RWPE1 (cell line): ENCODE results near the gene GRB7.

Experiments used
- CTCF ChIA-PET: fragments of 350-600 bp; sonication (Branson Sonifier 250); formaldehyde crosslinking; extraction: SDS; loops from one replicate; lab custom pipeline; 2021; lab: Yijun Ruan, JAX
- POLR2A ChIA-PET: fragments of 400-600 bp; formaldehyde crosslinking; extraction: SDS; loops from one replicate; lab custom pipeline; 2020; ENCODE audit warnings: antibody characterized with exemption; ENCODE audit not compliant: low non-redundant PET; lab: Yijun Ruan, JAX
- DNase-seq: peaks from one replicate; pipeline ENCODE4 v3.0.0; 2012; ENCODE audit warnings: low spot score
- H3K27ac ChIP-seq: fragments of 450-650 bp; 2 replicates; pipeline ENCODE4 v1.5.1; 2017
- TF ChIP-seq, protein P1 (sequence below): fragments of 450-650 bp; conservative IDR thresholded peaks from 2 replicates; pipeline ENCODE4 v1.5.1; 2017; ENCODE audit warnings: low read depth, mild to moderate bottlenecking

The GRB7 gene

GRCh38 chr17:39765175-39765574 is 27.4 kb downstream of the GRB7 start:
- POLR2A ChIA-PET = no interaction called here
- no peak for DNase-seq
- H3K27ac ChIP-seq = no peak overlapping the region
- TF ChIP-seq, protein P1, sequence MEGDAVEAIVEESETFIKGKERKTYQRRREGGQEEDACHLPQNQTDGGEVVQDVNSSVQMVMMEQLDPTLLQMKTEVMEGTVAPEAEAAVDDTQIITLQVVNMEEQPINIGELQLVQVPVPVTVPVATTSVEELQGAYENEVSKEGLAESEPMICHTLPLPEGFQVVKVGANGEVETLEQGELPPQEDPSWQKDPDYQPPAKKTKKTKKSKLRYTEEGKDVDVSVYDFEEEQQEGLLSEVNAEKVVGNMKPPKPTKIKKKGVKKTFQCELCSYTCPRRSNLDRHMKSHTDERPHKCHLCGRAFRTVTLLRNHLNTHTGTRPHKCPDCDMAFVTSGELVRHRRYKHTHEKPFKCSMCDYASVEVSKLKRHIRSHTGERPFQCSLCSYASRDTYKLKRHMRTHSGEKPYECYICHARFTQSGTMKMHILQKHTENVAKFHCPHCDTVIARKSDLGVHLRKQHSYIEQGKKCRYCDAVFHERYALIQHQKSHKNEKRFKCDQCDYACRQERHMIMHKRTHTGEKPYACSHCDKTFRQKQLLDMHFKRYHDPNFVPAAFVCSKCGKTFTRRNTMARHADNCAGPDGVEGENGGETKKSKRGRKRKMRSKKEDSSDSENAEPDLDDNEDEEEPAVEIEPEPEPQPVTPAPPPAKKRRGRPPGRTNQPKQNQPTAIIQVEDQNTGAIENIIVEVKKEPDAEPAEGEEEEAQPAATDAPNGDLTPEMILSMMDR = no peak
- CTCF ChIA-PET = interaction anchor here (0.7 kb wide), 1 partner anchor 136 kb away, joined by 4 read pairs; no protein-coding TSS in a partner anchor

GRCh38 chr17:39765766-39766165 is 28.0 kb downstream of the GRB7 start:
- ChIA-PET CTCF (interaction anchor here (0.7 kb wide), 1 partner anchor 136 kb away, joined by 4 read pairs; no protein-coding TSS in a partner anchor), POLR2A (no interaction called here)
- DNase-seq = no peak
- TF ChIP-seq, protein P1 = no peak
- H3K27ac ChIP-seq = no peak overlapping the region

DNA sequence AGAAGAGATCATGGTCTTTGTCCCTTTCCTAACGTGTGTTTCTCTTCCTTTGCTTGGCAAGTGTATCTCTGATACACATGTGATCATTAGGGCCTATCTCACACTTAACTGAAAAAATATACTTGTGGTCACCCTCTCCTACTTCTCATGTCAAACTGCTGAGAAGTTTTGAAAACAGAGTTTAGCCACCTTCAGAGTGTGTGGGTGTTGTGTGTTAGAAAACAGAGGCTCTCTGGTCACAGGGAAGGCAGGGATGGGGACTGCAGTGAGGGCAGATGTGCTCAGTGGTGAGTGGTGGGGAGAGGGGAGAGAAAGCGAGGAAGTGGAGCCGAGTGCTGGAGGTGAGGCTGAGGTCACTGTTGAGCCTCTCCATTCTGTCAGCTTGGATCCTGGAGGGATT is 29.4 kb downstream of the GRB7 start:
- no peak overlapping the region for H3K27ac ChIP-seq
- no peak for DNase-seq
- ChIA-PET POLR2A (no interaction called here), CTCF (no interaction called here)
- TF ChIP-seq, protein P1 = no peak

- POLR2A ChIA-PET = interaction anchor here (0.6 to 0.7 kb wide), 2 partner anchors 103 to 115 kb away, joined by 3 read pairs; no protein-coding TSS in a partner anchor
- TF ChIP-seq, protein P1 = no peak
- peak; percentile 88 for DNase-seq
- CTCF ChIA-PET = interaction anchor here (0.6 to 1.3 kb wide), 3 partner anchors 17 to 102 kb away, joined by 3 to 5 read pairs (median 3); partner anchors contain the start of gene PNMT
- peak overlapping the region; percentile 73; the same call in 1 of the 2 replicates for H3K27ac ChIP-seq
These were observed 32.3 kb downstream of the GRB7 start for GRCh38 chr17:39769974-39770587.

- TF ChIP-seq, protein P1 = no peak
- POLR2A ChIA-PET = no interaction called here
- CTCF ChIA-PET = no interaction called here
- DNase-seq = no peak
- no peak overlapping the region for H3K27ac ChIP-seq
These were observed 34.7 kb downstream of the GRB7 start for GRCh38 chr17:39772415-39772814.

DNA sequence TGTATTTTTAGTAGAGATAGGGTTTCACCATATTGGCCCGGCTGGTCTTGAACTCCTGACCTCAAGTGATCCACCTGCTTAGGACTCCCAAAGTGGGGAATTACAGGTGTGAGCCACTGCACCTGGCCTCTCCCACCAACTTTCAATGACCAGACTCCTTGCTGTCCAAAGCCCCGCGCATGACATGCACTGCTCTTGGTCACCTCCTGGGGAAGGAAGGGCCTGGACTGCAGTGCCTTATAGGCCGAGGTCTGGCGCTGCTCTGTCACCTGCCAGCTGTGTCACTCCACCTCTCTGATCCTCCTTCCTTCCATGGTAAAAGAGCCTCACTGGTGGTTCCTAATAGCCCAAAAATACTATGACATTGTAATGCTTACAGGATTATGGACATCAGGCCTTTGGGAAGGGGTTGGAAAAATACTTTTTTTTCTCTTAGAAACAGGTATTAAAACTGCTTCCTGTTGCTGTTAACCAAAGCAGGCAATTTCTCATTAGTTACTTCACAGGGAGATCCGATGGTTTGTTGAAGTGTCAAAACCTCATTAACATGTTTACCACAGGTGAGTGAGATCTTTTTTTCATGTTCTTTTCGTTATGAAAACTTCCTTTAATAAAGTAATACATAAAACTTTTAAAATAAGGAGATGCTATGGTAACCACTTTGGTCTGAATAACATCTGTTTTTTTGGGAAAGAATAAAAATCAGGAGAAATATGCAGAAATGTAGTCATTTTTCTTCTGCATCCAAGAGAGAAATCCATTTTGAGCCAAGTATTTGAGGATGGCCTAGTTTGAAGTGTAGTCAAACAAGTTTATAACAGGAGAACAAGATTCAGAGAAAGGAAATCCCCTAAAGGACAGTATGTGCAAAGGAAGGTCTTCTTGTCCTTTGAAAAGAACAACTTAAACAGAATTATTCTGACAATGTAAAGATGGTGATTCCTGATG is 35.5 kb downstream of the GRB7 start:
- TF ChIP-seq, protein P1 = no peak
- DNase-seq = no peak
- CTCF ChIA-PET = no interaction called here
- H3K27ac ChIP-seq = no peak overlapping the region
- POLR2A ChIA-PET = no interaction called here
